RWPE2 (cell line): ENCODE measurements around the gene FAM168A.

Experiments used
- ATAC-seq: fragments of 200-7000 bp; cut with Tn5 transposase; 3 replicates; pipeline ENCODE4 v1.9.1; 2021; ENCODE audit warnings: low read depth
- DNase-seq: peaks from one replicate; pipeline ENCODE4 v3.0.0-alpha.2; 2020; ENCODE audit warnings: low spot score
- H3K27ac ChIP-seq: fragments of 450-650 bp; 2 replicates; pipeline ENCODE4 v1.5.1; 2017; ENCODE audit warnings: mild to moderate bottlenecking; ENCODE audit not compliant: poor library complexity, severe bottlenecking
- H3K27me3 ChIP-seq: fragments of 250-450 bp; sonication (Bioruptor Pico); 2 replicates; pipeline ENCODE4 v1.5.1; 2021; ENCODE audit warnings: mild to moderate bottlenecking, moderate library complexity; ENCODE audit not compliant: insufficient read depth, poor library complexity, severe bottlenecking
- H3K36me3 ChIP-seq: fragments of 250-450 bp; sonication (Bioruptor Pico); 2 replicates; pipeline ENCODE4 v1.5.1; 2020; ENCODE audit warnings: low read depth, mild to moderate bottlenecking, moderate library complexity
- H3K4me1 ChIP-seq: fragments of 250-450 bp; sonication (Bioruptor Pico); 2 replicates; pipeline ENCODE4 v1.5.1; 2021; ENCODE audit warnings: mild to moderate bottlenecking, moderate library complexity; ENCODE audit not compliant: insufficient read depth, poor library complexity, severe bottlenecking
- H3K4me3 ChIP-seq: fragments of 250-450 bp; sonication (Bioruptor Pico); 2 replicates; pipeline ENCODE4 v1.5.1; 2021; ENCODE audit warnings: mild to moderate bottlenecking, moderate library complexity; ENCODE audit not compliant: severe bottlenecking
- H3K9me3 ChIP-seq: fragments of 250-450 bp; sonication (Bioruptor Pico); 2 replicates; pipeline ENCODE4 v1.5.1; 2021; ENCODE audit warnings: mild to moderate bottlenecking, moderate library complexity; ENCODE audit not compliant: severe bottlenecking
- TF ChIP-seq, protein P1 (sequence below): fragments of 450-650 bp; IDR thresholded peaks from one replicate; pipeline ENCODE4 v1.5.1; 2017; ENCODE audit warnings: mild to moderate bottlenecking, moderate library complexity; ENCODE audit not compliant: poor library complexity, severe bottlenecking

Gene FAM168A

DNA sequence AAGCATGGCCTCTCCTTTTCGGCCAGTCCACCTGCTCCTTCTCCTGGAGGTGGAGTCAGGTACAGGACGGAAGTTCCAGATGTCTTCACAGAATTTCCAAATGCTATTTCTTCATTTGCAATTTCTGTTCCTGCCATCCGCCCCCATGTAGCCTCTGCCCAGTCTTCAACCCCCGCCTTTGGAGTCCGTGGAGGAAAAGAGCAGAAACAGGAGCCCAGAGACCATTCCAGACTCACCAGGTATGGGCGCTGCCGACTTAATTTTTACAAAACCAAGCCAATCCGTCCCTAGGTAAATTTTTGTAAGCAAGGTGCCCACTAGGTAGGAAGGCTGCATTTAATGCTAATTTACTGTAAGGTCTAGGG lies 192.8 kb downstream of the FAM168A start:
- Histone ChIP-seq H3K36me3 (no peaks in the 10 kb centered on the region), H3K9me3 (no peaks in the 10 kb centered on the region), H3K27me3 (no peaks in the 10 kb centered on the region), H3K4me1 (no peaks in the 10 kb centered on the region), H3K4me3 (no peak overlapping the region), H3K27ac (no peak overlapping the region)
- TF ChIP-seq, protein P1, sequence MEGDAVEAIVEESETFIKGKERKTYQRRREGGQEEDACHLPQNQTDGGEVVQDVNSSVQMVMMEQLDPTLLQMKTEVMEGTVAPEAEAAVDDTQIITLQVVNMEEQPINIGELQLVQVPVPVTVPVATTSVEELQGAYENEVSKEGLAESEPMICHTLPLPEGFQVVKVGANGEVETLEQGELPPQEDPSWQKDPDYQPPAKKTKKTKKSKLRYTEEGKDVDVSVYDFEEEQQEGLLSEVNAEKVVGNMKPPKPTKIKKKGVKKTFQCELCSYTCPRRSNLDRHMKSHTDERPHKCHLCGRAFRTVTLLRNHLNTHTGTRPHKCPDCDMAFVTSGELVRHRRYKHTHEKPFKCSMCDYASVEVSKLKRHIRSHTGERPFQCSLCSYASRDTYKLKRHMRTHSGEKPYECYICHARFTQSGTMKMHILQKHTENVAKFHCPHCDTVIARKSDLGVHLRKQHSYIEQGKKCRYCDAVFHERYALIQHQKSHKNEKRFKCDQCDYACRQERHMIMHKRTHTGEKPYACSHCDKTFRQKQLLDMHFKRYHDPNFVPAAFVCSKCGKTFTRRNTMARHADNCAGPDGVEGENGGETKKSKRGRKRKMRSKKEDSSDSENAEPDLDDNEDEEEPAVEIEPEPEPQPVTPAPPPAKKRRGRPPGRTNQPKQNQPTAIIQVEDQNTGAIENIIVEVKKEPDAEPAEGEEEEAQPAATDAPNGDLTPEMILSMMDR, result no peak
- ATAC-seq (no peak), DNase-seq (no peak)

DNA sequence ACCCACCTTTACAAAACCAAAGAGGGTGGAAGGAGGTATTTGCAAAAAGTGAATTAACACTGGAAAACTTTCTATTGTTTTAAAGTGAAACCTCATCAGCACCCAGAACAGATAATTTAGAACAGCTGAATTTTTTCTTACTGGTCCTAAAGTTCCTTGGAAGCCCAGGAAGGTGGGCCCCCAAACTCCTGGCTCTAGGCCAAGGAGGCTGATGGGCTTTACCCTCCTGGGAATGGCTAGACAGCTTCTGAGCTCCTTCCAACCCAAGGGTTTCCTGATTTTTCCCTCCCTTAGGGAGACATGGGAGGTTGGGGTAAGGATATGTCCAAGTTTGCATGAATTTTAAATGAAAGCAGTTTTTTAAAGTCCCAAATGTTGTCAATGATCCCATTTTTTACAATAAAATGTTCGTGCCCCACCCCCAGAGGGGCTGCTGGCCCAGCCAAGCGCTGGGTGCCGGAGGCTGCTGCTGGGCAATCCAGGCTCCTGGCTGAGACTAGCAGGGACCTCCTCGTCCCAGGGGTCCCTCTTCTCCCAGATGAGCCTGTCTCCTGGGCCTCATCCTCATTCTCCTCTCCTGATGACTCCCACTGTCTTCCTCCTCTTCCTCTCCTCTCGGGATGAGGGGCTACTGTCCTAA lies 193.3 kb downstream of the FAM168A start:
- DNase-seq (no peak), ATAC-seq (no peak)
- Histone ChIP-seq H3K27me3 (no peaks in the 10 kb centered on the region), H3K9me3 (no peaks in the 10 kb centered on the region), H3K36me3 (no peaks in the 10 kb centered on the region), H3K4me3 (no peak overlapping the region), H3K4me1 (no peaks in the 10 kb centered on the region), H3K27ac (no peak overlapping the region)
- TF ChIP-seq, protein P1, result no peak

DNA sequence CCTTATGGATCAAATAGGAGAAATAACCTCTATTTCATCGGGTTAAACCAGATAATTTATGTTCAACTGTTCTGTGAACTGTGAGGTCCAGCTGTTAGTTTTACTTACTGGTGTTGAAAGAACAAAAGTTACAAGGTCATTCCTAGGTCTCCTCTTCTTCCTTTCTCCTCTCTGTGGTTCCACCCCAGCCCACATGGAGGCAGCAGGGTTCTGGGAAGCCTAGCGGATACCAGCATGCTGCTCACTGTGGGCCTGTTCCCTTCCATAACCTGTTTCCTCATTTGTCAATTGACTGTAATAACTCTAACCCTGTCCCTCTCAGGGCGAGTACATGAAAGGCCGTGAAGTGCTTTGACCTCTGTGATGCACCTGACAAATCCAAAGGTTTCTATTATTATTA lies 193.9 kb downstream of the FAM168A start:
- peak; percentile 59; the same call in 2 of the 3 replicates for ATAC-seq
- no peaks in the 10 kb centered on the region for H3K27me3 ChIP-seq
- H3K9me3 ChIP-seq, result no peaks in the 10 kb centered on the region
- H3K27ac ChIP-seq, result no peak overlapping the region
- no peaks in the 10 kb centered on the region for H3K36me3 ChIP-seq
- TF ChIP-seq, protein P1, result peak; percentile 51
- no peak for DNase-seq
- no peak overlapping the region for H3K4me3 ChIP-seq
- no peaks in the 10 kb centered on the region for H3K4me1 ChIP-seq

DNA sequence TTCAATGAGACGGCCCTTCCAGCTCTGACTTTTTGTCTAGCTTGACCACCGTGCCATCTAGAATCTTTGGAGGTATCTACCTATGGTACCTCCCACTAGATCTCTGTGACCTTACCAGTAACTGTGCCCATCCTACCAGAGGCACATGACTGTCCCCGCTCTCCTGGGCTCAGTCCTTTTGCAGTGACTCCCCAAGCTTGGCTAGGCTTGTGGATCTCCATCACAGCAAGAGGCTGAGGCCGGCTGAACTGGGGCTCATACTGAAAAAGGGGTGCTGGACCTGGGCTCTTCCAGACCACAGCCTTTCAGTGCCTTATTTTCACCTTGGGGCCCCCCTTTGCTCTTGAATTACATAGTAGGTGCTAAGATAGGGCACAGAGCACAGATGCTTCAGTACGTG lies 194.4 kb downstream of the FAM168A start:
- H3K4me1 ChIP-seq, result no peaks in the 10 kb centered on the region
- no peak overlapping the region for H3K4me3 ChIP-seq
- H3K9me3 ChIP-seq, result no peaks in the 10 kb centered on the region
- H3K27ac ChIP-seq, result no peak overlapping the region
- no peaks in the 10 kb centered on the region for H3K27me3 ChIP-seq
- TF ChIP-seq, protein P1, result no peak
- ATAC-seq (no peak), DNase-seq (no peak)
- H3K36me3 ChIP-seq, result no peaks in the 10 kb centered on the region

DNA sequence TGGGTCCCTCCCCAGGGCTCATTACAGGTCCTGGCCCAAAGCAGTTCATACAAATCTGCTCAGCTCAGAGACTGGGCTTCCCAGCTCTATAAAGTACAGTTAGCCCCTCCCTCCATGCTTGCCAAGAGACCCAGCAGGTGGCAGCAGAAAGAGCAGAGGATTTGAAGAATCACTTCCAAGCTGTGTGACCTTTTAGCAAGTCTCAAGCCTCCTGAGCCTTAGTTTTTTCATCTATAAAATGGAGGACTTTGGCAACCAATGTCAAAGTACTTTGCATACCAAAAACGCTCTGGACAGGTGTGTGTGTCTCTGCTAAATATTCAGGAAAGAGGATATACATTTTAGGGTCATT lies 195.1 kb downstream of the FAM168A start:
- ATAC-seq, result peak; percentile 28; the same call in 1 of the 3 replicates
- H3K9me3 ChIP-seq, result no peaks in the 10 kb centered on the region
- no peak overlapping the region for H3K4me3 ChIP-seq
- TF ChIP-seq, protein P1, result peak; percentile 34
- no peaks in the 10 kb centered on the region for H3K4me1 ChIP-seq
- no peak overlapping the region for H3K27ac ChIP-seq
- no peak for DNase-seq
- no peaks in the 10 kb centered on the region for H3K27me3 ChIP-seq
- H3K36me3 ChIP-seq, result no peaks in the 10 kb centered on the region
